Thyroid gland (tissue), 4 donors: ENCODE results near the gene SH3TC2.

Experiments used
- POLR2A ChIP-seq, 2 donors: fragments of 450-650 bp; IDR thresholded peaks; one replicate each; pipeline ENCODE4 v1.6.1; 2017; ENCODE audit warnings: antibody characterized with exemption in 2 of 2, mild to moderate bottlenecking in 2 of 2, moderate library complexity in 1 of 2
- TF ChIP-seq, protein P1 (sequence below), 6 experiments: fragments of 200-600 bp in 3 of 6; fragments of 450-650 bp in 3 of 6; sonication (generic) in 3 of 6; IDR thresholded peaks; one replicate each; pipeline ENCODE4 v1.5.1; 2016 to 2019; ENCODE audit warnings: antibody characterized with exemption in 6 of 6, mild to moderate bottlenecking in 2 of 6, inconsistent platforms in 1 of 6, moderate library complexity in 1 of 6

DNA sequence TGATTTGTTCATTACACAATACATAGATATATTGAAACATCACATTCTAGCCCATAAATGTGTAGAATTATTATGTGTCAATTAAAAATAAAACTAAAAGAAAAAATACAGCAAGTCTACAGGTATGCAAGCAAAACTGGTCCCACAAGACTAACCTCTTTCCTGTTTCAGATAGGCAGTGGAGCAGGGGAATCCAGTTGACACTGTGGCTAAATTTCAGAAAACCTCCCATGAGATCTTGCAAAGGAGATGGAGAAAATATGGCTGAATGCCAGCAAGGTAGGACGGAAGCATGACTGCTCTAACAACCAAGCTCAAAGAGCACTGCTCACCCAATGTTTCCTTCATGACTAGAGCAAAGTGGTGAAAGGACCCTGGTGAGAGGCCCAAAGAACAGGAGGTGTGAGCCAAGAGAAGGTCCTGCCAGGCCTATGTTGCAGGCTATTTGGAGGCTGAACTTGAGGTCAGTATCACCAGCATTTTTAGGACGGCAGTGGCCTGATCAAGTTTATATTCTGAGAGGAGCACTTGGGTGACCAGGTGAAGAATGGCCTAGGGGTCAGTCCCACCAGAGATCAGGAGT, 1.1 kb upstream of the SH3TC2 start:
- TF ChIP-seq, protein P1, sequence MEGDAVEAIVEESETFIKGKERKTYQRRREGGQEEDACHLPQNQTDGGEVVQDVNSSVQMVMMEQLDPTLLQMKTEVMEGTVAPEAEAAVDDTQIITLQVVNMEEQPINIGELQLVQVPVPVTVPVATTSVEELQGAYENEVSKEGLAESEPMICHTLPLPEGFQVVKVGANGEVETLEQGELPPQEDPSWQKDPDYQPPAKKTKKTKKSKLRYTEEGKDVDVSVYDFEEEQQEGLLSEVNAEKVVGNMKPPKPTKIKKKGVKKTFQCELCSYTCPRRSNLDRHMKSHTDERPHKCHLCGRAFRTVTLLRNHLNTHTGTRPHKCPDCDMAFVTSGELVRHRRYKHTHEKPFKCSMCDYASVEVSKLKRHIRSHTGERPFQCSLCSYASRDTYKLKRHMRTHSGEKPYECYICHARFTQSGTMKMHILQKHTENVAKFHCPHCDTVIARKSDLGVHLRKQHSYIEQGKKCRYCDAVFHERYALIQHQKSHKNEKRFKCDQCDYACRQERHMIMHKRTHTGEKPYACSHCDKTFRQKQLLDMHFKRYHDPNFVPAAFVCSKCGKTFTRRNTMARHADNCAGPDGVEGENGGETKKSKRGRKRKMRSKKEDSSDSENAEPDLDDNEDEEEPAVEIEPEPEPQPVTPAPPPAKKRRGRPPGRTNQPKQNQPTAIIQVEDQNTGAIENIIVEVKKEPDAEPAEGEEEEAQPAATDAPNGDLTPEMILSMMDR (IDR thresholded peaks at IDR 0.05): no peak
- TF ChIP-seq POLR2A (IDR thresholded peaks at IDR 0.05): no peak
